GM10266 (cell line): Measurements from ENCODE around the gene BMPER.

Experiments used
- DNase-seq: peaks from one replicate; pipeline ENCODE4 v3.0.0; 2012; ENCODE audit errors: extremely low spot score
- CTCF ChIP-seq: IDR thresholded peaks from 2 replicates; pipeline ENCODE4 v1.5.1; 2012; ENCODE audit warnings: mild to moderate bottlenecking, low read depth; ENCODE audit not compliant: control insufficient read depth, insufficient read depth; ENCODE audit errors: missing control alignments

BMPER gene

DNA sequence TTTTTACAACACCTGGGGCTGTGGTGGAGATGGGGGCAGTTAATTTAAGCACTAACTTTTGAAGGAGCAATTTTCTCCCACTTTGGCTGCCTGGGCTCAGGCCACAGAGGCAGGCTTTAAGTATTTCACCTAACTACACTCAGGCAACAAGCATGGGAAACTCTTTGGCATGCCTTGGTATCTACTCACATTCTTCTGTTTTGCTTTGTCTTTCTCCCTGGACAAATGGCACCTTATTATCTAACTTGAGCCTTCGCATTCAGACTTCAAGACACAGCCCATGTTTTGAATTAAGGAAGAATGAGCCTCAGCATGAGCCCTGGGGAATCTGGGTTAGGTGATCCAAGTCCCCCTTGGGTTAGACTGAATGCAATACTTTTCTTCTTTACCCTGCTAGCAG is 31.8 kb upstream of the BMPER start:
- no peak for DNase-seq
- no peak for TF ChIP-seq CTCF

- DNase-seq: no peak
These were observed 31.2 kb upstream of the BMPER start for GRCh38 chr7:33873981-33874750.

DNA sequence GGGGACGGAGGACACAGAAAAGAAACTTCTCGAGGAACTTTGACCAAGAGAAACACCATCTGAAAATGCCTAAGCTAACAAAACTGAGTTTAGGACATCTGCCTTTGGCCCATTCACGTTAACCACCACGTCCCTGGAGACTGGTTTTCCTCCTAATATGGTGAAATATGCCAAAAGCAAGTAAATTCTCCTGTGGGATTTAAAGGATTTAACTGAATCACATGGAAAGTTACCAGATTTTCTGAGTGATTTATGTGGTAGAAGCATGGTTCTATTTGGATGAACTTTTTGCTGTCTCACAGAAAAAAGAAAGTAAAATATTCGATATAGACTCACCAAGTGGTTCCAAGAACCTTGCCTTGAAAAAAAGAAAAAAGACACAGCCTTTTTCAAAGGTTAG is 30.4 kb upstream of the BMPER start:
- no peak for TF ChIP-seq CTCF
- DNase-seq: no peak

More at GRCh38 chr7:33873981-33874750, 31.2 kb upstream of the BMPER start:
- TF ChIP-seq CTCF: no peak

DNA sequence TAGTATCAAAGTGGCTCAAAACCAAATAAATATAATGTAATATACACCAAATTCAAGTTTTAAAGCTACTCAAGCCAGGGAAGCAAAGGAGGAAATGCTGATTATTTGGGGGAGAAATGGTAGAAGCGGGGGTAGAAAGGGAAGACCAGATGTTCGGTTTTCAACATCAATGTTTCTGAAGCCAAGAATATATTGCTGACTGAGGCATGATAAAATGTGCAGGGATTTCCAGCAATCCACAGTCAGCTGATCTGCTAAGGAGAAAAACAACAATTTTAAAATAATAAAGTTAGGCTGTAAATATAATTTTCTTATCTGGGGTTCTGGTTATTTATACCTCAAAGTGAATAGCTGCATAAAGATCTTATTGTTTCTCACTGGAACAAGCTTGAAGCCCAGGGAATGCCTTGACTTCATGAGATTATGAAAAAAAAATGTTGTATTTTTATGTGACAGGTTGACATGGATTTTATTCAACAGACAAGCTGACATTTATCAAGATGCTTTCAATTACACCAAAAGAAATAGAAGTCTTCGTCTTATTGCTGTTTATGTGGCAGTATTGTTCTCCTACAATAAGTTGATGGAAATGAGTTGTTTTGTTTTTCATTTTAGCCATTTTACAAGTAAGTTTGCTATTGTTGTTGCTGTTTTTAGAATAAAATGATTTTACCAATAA is 28.6 kb upstream of the BMPER start:
- no peak for TF ChIP-seq CTCF
- DNase-seq: no peak

- no peak for TF ChIP-seq CTCF
- DNase-seq: no peak
These were observed 24.6 kb upstream of the BMPER start for GRCh38 chr7:33880787-33881186.

DNA sequence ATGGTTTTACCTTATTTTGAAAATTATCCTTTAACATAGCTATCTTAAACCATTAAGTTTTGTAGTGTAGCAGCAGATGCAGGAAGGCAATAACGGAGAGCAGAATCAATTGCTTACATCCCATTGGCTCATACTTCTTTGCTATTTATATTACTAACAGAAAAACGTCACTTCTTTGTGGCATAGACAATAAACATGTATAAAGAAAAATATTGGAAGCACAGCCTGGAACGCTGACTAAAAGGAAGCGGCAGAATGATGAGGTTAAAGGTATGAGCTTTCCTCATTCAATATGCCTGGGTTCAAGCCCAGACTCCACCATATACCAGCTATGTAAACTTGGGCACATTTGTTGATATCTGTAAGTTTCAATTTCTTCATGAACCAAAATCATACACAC is 24.0 kb upstream of the BMPER start:
- no peak for TF ChIP-seq CTCF

More for the DNA sequence above, 24.0 kb upstream of the BMPER start:
- DNase-seq: no peak
